Astrocyte (in vitro differentiated cells and primary cell): ENCODE data around the gene SLC9A5. TPM values are rescaled to one million over a fixed set of nuclear protein-coding genes. Genes with fewer than 3 reads are reported as not detected.

Source experiments
- DNase-seq: peaks from one replicate; pipeline ENCODE4 v3.0.0-alpha.2; 2010; ENCODE audit warnings: low read depth
- FAIRE-seq: peaks from 2 replicates; lab custom pipeline; 2011; peaks lifted over from hg19 to GRCh38; lab: Jason Lieb, UNC
- H2AFZ ChIP-seq: 2 replicates; pipeline ENCODE4 v1.6.0; 2012; ENCODE audit warnings: low read depth, low read length, inconsistent platforms
- H3K27ac ChIP-seq: 2 replicates; pipeline ENCODE4 v1.5.1; 2011; ENCODE audit warnings: low read depth, low read length, inconsistent platforms
- H3K27me3 ChIP-seq: 2 replicates; pipeline ENCODE4 v1.6.0; 2011; ENCODE audit warnings: low read length, inconsistent platforms; ENCODE audit not compliant: insufficient read depth
- H3K36me3 ChIP-seq: 2 replicates; pipeline ENCODE4 v1.5.1; 2011; ENCODE audit warnings: low read length, inconsistent platforms; ENCODE audit not compliant: insufficient read depth
- H3K4me1 ChIP-seq: 2 replicates; pipeline ENCODE4 v1.5.1; 2011; ENCODE audit warnings: low read length, inconsistent platforms; ENCODE audit not compliant: insufficient read depth
- H3K4me2 ChIP-seq: 2 replicates; pipeline ENCODE4 v1.6.0; 2012; ENCODE audit warnings: low read length, inconsistent platforms
- H3K4me3 ChIP-seq: 2 replicates; pipeline ENCODE4 v1.5.1; 2011; ENCODE audit warnings: low read depth, mild to moderate bottlenecking, low read length, inconsistent platforms; ENCODE audit not compliant: insufficient read depth
- H3K79me2 ChIP-seq: 2 replicates; pipeline ENCODE4 v1.6.0; 2012; ENCODE audit warnings: mild to moderate bottlenecking, low read length, inconsistent platforms; ENCODE audit not compliant: insufficient read depth
- H3K9ac ChIP-seq: 2 replicates; pipeline ENCODE4 v1.6.0; 2012; ENCODE audit warnings: mild to moderate bottlenecking, low read length, inconsistent platforms
- H3K9me3 ChIP-seq: 2 replicates; pipeline ENCODE4 v1.5.1; 2012; ENCODE audit warnings: low read depth, mild to moderate bottlenecking, low read length, inconsistent platforms; ENCODE audit not compliant: insufficient read depth
- H4K20me1 ChIP-seq: 2 replicates; pipeline ENCODE4 v1.6.0; 2012; ENCODE audit warnings: low read length, inconsistent platforms; ENCODE audit not compliant: insufficient read depth
- H3K27ac Mint-ChIP-seq: one replicate; pipeline ENCODE4 v1.8.0; 2021; ENCODE audit warnings: mild to moderate bottlenecking, mixed read lengths; ENCODE audit not compliant: unreplicated experiment
- H3K27me3 Mint-ChIP-seq: one replicate; pipeline ENCODE4 v1.8.0; 2021; ENCODE audit warnings: low read depth, mixed read lengths; ENCODE audit not compliant: unreplicated experiment
- H3K36me3 Mint-ChIP-seq: one replicate; pipeline ENCODE4 v1.8.0; 2021; ENCODE audit warnings: low read depth, mixed read lengths; ENCODE audit not compliant: unreplicated experiment
- H3K4me1 Mint-ChIP-seq: one replicate; pipeline ENCODE4 v1.8.0; 2021; ENCODE audit warnings: low read depth, mixed read lengths; ENCODE audit not compliant: unreplicated experiment
- H3K4me3 Mint-ChIP-seq: one replicate; pipeline ENCODE4 v1.8.0; 2021; ENCODE audit warnings: mild to moderate bottlenecking, moderate library complexity, mixed read lengths; ENCODE audit not compliant: unreplicated experiment
- H3K9me3 Mint-ChIP-seq: one replicate; pipeline ENCODE4 v1.8.0; 2021; ENCODE audit warnings: mild to moderate bottlenecking, mixed read lengths; ENCODE audit not compliant: unreplicated experiment
- CTCF ChIP-seq: IDR thresholded peaks from 2 replicates; pipeline ENCODE4 v1.5.1; 2011; ENCODE audit warnings: low read depth, mild to moderate bottlenecking, inconsistent platforms, low read length, moderate library complexity; ENCODE audit not compliant: insufficient read depth
- EZH2 ChIP-seq: IDR thresholded peaks from 2 replicates; pipeline ENCODE4 v1.6.1; 2012; ENCODE audit warnings: mild to moderate bottlenecking, low read length, inconsistent platforms; ENCODE audit not compliant: insufficient read depth
- total RNA-seq: library from RNA; stranded (reverse); gene quantifications from 2 replicates; pipeline ENCODE4 v1.2.1, GENCODE V29; 2021

Gene SLC9A5
- total RNA-seq, 1 donor from 2014 or later, result 2.5 TPM

- peaks cover 5% of the 10 kb centered on the region for H3K27me3 Mint-ChIP-seq
- FAIRE-seq (no peak), DNase-seq (no peak)
Observed at GRCh38 chr16:67270931-67271338, 22.2 kb downstream of the SLC9A5 start.

GRCh38 chr16:67271446-67271845 lies 22.7 kb downstream of the SLC9A5 start:
- no peaks in the 10 kb centered on the region for H3K79me2 ChIP-seq
- H3K27me3 ChIP-seq, result no peaks in the 10 kb centered on the region
- no peaks in the 10 kb centered on the region for H3K36me3 ChIP-seq
- no peak overlapping the region for H3K4me3 ChIP-seq
- no peaks in the 10 kb centered on the region for H3K36me3 Mint-ChIP-seq
- peaks cover 13% of the 10 kb centered on the region for H3K4me1 Mint-ChIP-seq
- DNase-seq, result no peak
- no peak overlapping the region for H3K4me2 ChIP-seq
- no peak overlapping the region for H2AFZ ChIP-seq
- no peaks in the 10 kb centered on the region for H3K9me3 ChIP-seq
- no peaks in the 10 kb centered on the region for H4K20me1 ChIP-seq
- H3K9me3 Mint-ChIP-seq, result no peaks in the 10 kb centered on the region
- no peak overlapping the region for H3K9ac ChIP-seq
- no peak for FAIRE-seq
- H3K27ac ChIP-seq, result no peak overlapping the region
- peaks cover 25% of the 10 kb centered on the region for H3K4me1 ChIP-seq
- no peak overlapping the region for H3K4me3 Mint-ChIP-seq
- no peak for TF ChIP-seq EZH2
- no peak for TF ChIP-seq CTCF
- peaks cover 2% of the 10 kb centered on the region for H3K27me3 Mint-ChIP-seq
- no peak overlapping the region for H3K27ac Mint-ChIP-seq

More at GRCh38 chr16:67270931-67271338, 22.2 kb downstream of the SLC9A5 start:
- Histone ChIP-seq H3K27me3 (no peaks in the 10 kb centered on the region), H3K9me3 (no peaks in the 10 kb centered on the region), H3K79me2 (no peaks in the 10 kb centered on the region), H3K27ac (no peak overlapping the region), H3K4me1 (peaks cover 25% of the 10 kb centered on the region), H4K20me1 (no peaks in the 10 kb centered on the region), H3K4me2 (no peak overlapping the region), H2AFZ (no peak overlapping the region), H3K4me3 (no peak overlapping the region), H3K36me3 (no peaks in the 10 kb centered on the region), H3K9ac (no peak overlapping the region)
- no peak for TF ChIP-seq EZH2
- TF ChIP-seq CTCF, result no peak
- Mint-ChIP-seq H3K27ac (no peak overlapping the region), H3K36me3 (peaks cover 2% of the 10 kb centered on the region), H3K4me3 (no peak overlapping the region), H3K9me3 (no peaks in the 10 kb centered on the region), H3K4me1 (peaks cover 11% of the 10 kb centered on the region)

- H3K79me2 ChIP-seq, result peaks cover 2% of the 10 kb centered on the region
- H3K4me3 ChIP-seq, result no peak overlapping the region
- TF ChIP-seq EZH2, result no peak
- no peak for TF ChIP-seq CTCF
- peaks cover 16% of the 10 kb centered on the region for H3K4me1 Mint-ChIP-seq
- no peak overlapping the region for H3K27ac ChIP-seq
- no peaks in the 10 kb centered on the region for H3K9me3 ChIP-seq
- FAIRE-seq, result no peak
- H3K27me3 Mint-ChIP-seq, result peaks cover 3% of the 10 kb centered on the region
- H3K4me2 ChIP-seq, result no peak overlapping the region
- no peaks in the 10 kb centered on the region for H3K27me3 ChIP-seq
- H3K27ac Mint-ChIP-seq, result no peak overlapping the region
- no peaks in the 10 kb centered on the region for H4K20me1 ChIP-seq
- no peak for DNase-seq
- H2AFZ ChIP-seq, result no peak overlapping the region
- H3K36me3 Mint-ChIP-seq, result no peaks in the 10 kb centered on the region
- peaks cover 26% of the 10 kb centered on the region for H3K4me1 ChIP-seq
- H3K4me3 Mint-ChIP-seq, result no peak overlapping the region
- H3K9me3 Mint-ChIP-seq, result no peaks in the 10 kb centered on the region
- no peaks in the 10 kb centered on the region for H3K36me3 ChIP-seq
- no peak overlapping the region for H3K9ac ChIP-seq
Observed at GRCh38 chr16:67275321-67275720, 26.5 kb downstream of the SLC9A5 start.
